HG03196 (cell line): ENCODE measurements around the gene MESD.

Source experiments
- ATAC-seq: cut with Tn5 transposase; IDR thresholded peaks from one replicate; pipeline ENCODE4 v1.9.1; 2021; ENCODE audit not compliant: unreplicated experiment

The MESD gene

GRCh38 chr15:80940331-80940730, 49.3 kb downstream of the MESD start:
- no peak for ATAC-seq

DNA sequence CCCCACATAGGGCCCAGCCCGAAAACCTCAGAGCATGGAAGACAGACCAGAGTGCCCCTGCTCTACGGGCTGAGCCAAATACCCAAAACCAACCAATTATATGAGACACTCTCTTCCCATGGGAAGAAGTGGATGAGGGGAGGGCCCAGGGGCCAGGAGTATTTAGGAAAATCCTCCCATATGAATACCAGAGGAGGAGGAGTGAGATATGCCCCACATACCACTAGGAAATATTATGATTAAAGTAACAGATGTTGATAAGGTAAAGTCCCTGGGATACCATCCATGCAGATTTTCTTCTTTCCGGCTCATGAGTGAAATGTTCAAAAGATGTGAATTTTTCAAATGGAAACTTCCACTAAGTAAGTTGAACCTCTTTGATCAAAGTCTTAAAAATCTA, 50.4 kb downstream of the MESD start:
- ATAC-seq, result no peak

GRCh38 chr15:80937718-80938117, 51.9 kb downstream of the MESD start:
- no peak for ATAC-seq

DNA sequence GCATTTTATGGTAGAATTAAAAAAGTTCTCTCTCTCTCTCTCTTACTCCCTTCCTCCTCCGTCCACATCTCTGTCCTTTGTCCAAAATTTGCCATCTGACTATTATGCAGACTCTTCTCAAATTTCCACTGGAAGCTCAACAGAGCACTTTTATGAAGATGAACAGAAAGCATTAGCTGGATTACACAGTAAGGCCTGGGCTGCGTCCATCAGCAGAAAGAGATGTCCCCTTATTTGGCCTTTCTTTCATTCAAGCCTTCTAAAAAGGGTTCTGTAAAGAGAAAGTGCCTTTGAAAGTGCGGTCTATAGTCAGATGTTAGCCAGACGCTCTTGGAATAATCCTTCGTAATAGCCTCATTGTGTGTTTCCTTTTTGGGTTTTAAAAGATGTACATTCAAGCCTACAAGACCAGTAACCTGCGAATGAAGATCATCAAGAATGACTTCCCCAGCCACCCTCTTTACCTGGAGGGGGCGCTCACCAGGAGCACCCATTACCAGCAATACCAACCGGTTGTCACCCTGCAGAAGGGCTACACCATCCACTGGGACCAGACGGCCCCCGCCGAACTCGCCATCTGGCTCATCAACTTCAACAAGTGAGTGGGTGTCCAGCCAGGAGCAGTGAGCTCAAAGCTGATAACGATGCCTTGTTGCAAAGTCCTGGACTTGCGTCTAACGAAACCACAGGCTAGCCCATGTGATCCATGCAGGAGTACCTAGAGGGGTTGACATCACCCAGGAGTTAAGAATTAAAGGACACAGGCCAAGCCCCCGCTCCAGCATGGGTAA, 53.1 kb downstream of the MESD start:
- ATAC-seq, result no peak

DNA sequence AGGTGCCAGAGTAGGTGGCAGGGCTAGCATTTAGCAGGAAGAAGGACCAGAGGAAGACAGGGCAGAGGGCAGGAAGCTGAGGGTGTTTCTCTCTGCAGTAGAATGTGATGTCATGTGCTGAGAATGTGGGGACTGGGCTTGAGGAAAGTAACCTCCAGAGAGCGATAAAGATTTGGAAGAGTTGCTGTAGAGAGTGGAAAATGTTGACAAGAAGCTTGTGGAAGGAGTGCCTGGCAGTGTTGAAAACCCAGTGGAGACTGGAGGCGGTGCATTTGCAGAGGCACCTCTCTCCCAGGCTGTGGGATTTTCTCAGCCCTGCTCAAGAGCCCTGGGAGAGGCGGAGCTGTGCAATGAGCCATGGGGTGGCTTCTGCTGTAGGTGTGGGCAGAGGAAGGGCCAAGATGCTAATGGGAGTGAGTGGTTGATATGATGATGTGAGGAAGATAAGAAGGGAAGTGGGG, 54.8 kb downstream of the MESD start:
- ATAC-seq, result no peak

DNA sequence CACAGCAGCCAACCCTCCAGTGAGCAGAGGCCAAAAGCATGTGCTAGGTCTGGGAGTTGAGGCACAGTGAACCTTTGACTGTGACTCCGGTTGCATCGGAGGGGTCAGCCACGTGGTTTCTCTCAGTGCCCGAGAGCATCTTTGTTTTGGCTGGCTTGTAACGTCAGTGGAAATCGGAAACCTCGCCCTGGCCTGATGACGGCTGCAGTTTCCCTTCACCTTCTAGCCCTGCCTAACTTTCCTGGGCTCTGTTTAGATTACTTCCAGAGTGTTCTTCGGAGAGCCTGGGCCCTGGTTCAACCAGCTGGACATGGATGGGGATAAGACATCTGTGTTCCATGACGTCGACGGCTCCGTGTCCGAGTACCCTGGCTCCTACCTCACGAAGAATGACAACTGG, 56.6 kb downstream of the MESD start:
- ATAC-seq, result no peak

DNA sequence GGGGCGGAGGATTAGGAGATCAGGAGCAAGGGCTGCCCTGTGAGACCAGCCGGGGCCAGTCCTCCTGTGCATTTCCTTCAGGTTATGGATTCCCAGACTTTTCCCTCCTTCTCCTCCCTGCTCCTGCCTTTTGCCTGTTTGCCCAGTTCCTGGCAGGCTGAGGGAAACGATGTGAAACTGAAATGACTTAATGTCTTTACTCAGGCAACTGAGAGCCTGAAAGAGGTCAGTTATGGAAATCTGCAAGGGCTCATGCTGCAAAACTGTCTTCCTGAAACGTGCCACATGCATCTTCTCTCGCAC, 57.2 kb downstream of the MESD start:
- ATAC-seq, result no peak

GRCh38 chr15:80931721-80932512, 57.7 kb downstream of the MESD start:
- no peak for ATAC-seq

DNA sequence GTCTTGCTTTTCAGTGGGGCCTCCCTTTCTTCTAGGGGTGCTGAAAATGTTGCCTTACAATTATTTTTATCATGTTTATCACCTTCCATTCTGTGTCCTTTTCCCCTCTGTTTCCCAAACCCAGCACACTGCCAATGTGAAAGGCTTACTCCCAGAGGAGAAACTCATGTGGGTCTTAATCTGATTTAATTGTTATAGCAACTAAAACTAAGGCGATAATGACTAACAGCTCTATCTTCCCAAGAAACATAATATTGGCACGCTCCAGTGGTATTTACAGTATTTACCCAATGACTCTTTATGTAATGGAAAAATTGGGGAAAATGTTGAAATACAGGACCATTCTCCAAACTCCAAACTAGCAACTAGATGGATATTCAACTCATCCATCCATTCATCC, 58.4 kb downstream of the MESD start:
- ATAC-seq, result no peak

- no peak for ATAC-seq
Observed at GRCh38 chr15:80929689-80930088, 59.9 kb downstream of the MESD start.

DNA sequence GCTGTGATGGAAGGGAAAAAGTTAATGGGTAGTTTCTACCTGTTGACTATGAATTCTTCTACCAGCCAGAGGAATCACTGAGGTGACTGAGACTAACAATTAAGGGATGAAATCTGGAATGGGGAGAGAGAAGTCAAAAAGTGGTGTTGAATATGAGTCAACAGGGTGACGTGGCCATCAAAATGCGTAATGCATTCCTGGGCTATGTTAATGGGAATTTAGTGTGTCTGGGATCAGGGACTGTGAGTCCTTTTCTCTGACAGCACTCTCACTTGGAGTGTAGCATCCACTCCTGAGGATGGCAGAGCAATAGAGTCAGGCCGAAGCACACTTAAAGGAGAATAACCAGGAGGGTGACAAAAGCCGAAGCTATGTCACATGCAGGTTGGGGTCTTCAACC, 60.4 kb downstream of the MESD start:
- ATAC-seq, result no peak

- no peak for ATAC-seq
Observed at GRCh38 chr15:80926126-80926525, 63.5 kb downstream of the MESD start.

GRCh38 chr15:80925597-80926059, 64.0 kb downstream of the MESD start:
- no peak for ATAC-seq

GRCh38 chr15:80924278-80924677, 65.3 kb downstream of the MESD start:
- no peak for ATAC-seq

- no peak for ATAC-seq
Observed at GRCh38 chr15:80923668-80924067, 66.0 kb downstream of the MESD start.

DNA sequence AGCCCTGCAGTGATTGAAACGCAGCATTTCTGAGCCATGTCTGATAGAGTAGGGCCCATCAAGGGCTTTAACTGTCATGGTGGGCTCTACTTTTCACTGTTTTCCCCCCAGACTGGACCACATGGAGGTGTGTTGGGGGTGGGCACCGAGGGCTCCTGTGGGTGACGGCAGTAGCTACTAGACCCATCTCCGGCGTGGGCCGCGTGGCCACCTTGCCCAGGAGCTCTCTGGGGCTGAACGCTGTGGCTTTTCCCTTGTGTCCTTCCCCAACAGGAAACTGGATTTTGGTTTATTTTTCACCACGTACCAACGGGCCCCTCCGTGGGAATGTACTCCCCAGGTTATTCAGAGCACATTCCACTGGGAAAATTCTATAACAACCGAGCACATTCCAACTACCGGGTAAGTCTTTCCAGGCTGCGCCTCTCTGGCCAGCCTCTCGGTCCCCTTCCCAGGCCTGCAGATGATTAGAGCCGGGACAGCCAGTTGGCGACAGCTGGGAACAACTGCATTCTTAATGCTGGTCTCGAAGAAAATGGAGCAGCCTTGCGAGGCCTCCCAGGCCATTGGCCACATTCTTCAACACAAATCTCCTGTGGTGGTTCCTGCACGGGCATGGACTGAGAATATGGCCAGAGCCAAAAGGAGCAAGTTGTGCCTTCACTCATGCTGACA, 67.7 kb downstream of the MESD start:
- no peak for ATAC-seq

- ATAC-seq, result no peak
Observed at GRCh38 chr15:80920271-80920699, 69.3 kb downstream of the MESD start.

GRCh38 chr15:80918196-80918783, 71.3 kb downstream of the MESD start:
- ATAC-seq, result no peak

DNA sequence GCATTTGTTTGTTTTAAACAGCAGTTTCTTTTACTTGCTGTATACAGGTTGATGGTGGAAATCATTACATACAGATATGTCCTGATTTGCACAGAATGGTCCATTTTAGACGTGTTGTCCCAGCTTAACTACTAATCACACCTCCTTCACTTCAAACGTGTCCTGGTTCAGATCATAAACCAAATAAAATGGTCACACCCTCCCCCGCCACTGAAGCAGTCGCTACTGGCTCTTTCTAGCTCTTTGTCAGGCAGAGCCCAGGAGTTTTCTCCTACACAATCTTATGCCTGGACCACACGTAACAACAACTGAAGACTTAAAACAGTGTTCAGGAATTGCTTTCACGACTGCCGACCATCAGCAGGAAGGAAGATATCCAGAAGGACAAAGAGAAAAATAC, 73.6 kb downstream of the MESD start:
- no peak for ATAC-seq

- no peak for ATAC-seq
Observed at GRCh38 chr15:80915472-80915871, 74.1 kb downstream of the MESD start.

DNA sequence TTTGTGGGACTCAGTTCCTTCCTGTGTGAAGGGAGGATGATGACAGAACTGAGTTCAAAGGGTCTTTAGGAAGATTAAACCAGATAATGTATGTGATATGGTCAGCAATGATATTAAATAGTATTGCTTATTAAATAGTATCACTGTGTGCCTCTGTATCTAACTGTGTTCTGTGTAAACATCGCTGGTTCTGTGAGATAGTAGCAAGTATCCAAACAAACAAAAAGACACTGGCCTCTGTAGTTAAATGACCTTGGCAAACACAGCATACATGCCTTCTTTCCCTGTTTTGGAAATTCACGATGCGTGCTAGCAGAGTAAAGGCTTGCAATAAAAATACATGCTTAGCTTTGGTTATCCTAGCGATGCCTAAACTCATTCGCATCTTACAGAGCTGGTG, 76.1 kb downstream of the MESD start:
- no peak for ATAC-seq
